OCI-LY3 (cell line): ENCODE measurements around the gene CENPK.
"Not testable (repeated sequence)": the region's sequence is repeated elsewhere in the genome, so short reads cannot be mapped to it uniquely, and the experiment has no call there.

Experiments
- H2AFZ ChIP-seq: fragments of 200-600, 300-600 bp; shearing (Covaris generic); 2 replicates; pipeline ENCODE4 v1.6.0; 2014; ENCODE audit warnings: antibody characterized with exemption, low read depth, low read length
- H3K27ac ChIP-seq: fragments of 200-600, 300-600 bp; sonication (generic); 2 replicates; pipeline ENCODE4 v1.5.1; 2014; ENCODE audit warnings: mild to moderate bottlenecking, low read length, moderate library complexity, mixed read lengths
- H3K27me3 ChIP-seq: fragments of 200-600, 300-600 bp; sonication (generic); 2 replicates; pipeline ENCODE4 v1.6.1; 2014; ENCODE audit warnings: low read depth, low read length, mixed read lengths
- H3K36me3 ChIP-seq: fragments of 200-600, 300-600 bp; sonication (generic); replicated peaks from 2 replicates; pipeline ENCODE3; 2014; ENCODE audit warnings: low read depth, low read length, mixed read lengths
- H3K4me1 ChIP-seq: fragments of 300-600, 200-600 bp; sonication (generic); 2 replicates; pipeline ENCODE4 v1.6.1; 2014; ENCODE audit warnings: low read length, mixed read lengths
- H3K4me2 ChIP-seq: fragments of 200-600, 300-600 bp; sonication (generic); 2 replicates; pipeline ENCODE4 v1.6.1; 2014; ENCODE audit warnings: low read length, mixed read lengths
- H3K4me3 ChIP-seq: fragments of 300-600, 200-600 bp; sonication (generic); 2 replicates; pipeline ENCODE4 v1.5.1; 2014; ENCODE audit warnings: antibody characterized with exemption, mild to moderate bottlenecking, low read length, moderate library complexity
- H3K79me2 ChIP-seq: fragments of 300-600, 200-600 bp; shearing (Covaris generic); 2 replicates; pipeline ENCODE4 v1.6.1; 2014; ENCODE audit warnings: mild to moderate bottlenecking, low read length, mixed read lengths
- H3K9ac ChIP-seq: fragments of 300-600, 200-600 bp; shearing (Covaris generic); 2 replicates; pipeline ENCODE4 v1.6.0; 2014; ENCODE audit warnings: mild to moderate bottlenecking, low read length, moderate library complexity
- H3K9me3 ChIP-seq: fragments of 200-600, 300-600 bp; shearing (Covaris generic); 2 replicates; pipeline ENCODE4 v1.6.1; 2014; ENCODE audit warnings: low read length, mixed read lengths; ENCODE audit not compliant: insufficient read depth
- H4K20me1 ChIP-seq: fragments of 200-600, 300-600 bp; sonication (generic); 2 replicates; pipeline ENCODE4 v1.6.1; 2016; ENCODE audit warnings: low read length, mixed read lengths; ENCODE audit not compliant: insufficient read depth
- EZH2phosphoT487 ChIP-seq: fragments of 200-600 bp; shearing (Covaris generic); IDR thresholded peaks from 2 replicates; pipeline ENCODE4 v1.6.1; 2018; ENCODE audit warnings: antibody characterized with exemption, mixed run types, low read depth
- TF ChIP-seq, protein P1 (sequence below): fragments of 200-600, 300-600 bp; sonication (generic); IDR thresholded peaks from 2 replicates; pipeline ENCODE4 v1.5.1; 2014; ENCODE audit warnings: antibody characterized with exemption, low read length, low read depth

The CENPK gene, protein sequence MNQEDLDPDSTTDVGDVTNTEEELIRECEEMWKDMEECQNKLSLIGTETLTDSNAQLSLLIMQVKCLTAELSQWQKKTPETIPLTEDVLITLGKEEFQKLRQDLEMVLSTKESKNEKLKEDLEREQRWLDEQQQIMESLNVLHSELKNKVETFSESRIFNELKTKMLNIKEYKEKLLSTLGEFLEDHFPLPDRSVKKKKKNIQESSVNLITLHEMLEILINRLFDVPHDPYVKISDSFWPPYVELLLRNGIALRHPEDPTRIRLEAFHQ

DNA sequence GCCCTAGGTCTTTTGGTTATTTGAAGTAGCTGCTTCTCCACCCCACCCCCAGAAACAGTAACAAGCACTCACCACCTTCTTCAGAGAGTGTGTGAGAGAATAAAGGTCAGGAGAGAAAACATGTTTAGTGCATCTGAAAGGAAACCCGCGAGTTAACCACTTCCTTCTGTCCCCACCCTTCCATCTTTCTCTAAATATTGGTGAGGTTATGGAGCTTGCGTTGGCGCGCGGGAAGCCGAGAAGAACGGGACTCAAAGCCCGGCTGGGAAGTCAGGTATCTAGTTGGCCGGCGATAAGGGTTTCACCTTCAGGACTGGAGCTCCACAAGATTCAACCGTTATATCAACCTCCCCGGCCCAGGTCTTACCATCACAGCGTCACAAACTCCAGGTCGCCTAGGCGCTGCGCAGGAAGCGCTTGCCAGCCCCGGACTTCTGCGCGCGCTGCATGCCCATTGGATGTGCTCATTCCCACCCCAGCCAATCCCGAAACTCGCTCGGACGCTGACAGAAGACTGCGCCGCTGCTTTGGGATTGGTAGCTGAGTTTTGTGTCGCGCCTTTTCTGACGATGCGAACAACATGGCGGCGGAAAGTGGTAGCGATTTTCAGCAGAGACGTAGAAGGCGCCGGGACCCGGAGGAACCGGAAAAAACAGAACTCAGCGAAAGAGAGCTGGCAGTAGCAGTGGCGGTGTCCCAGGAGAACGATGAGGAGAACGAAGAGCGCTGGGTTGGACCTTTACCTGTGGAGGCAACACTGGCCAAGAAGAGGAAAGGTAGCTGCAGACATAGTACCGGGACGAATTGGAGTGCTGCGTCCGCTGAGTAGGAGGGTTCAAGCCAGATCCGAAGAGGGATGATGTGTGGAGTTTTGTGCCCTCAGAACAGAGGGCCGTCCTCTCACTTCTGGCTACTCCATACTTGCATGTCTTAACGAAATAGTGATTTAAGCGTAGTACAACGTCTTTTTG is at the start of gene CENPK, which contains the start of gene PPWD1:
Gene CENPK, minus strand, starts transcription at position 438 of the 971 bp plus-strand sequence. CDS start 8,261 bp downstream, outside the sequence.
Gene PPWD1, plus strand, starts transcription at position 566 of the 971 bp plus-strand sequence. Its CDS starts 15 bp downstream, at position 581.
- peak within 1 kb of the TSS; percentile 79 for H3K27ac ChIP-seq
- H3K4me3 ChIP-seq, result peak within 1 kb of the TSS; percentile 94
- H2AFZ ChIP-seq, result peak within 1 kb of the TSS; percentile 89
- H3K4me2 ChIP-seq, result peak within 1 kb of the TSS; percentile 86
- H3K9me3 ChIP-seq, result no peaks in the 10 kb centered on the region
- TF ChIP-seq, protein P1, sequence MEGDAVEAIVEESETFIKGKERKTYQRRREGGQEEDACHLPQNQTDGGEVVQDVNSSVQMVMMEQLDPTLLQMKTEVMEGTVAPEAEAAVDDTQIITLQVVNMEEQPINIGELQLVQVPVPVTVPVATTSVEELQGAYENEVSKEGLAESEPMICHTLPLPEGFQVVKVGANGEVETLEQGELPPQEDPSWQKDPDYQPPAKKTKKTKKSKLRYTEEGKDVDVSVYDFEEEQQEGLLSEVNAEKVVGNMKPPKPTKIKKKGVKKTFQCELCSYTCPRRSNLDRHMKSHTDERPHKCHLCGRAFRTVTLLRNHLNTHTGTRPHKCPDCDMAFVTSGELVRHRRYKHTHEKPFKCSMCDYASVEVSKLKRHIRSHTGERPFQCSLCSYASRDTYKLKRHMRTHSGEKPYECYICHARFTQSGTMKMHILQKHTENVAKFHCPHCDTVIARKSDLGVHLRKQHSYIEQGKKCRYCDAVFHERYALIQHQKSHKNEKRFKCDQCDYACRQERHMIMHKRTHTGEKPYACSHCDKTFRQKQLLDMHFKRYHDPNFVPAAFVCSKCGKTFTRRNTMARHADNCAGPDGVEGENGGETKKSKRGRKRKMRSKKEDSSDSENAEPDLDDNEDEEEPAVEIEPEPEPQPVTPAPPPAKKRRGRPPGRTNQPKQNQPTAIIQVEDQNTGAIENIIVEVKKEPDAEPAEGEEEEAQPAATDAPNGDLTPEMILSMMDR, result no peak
- no peak for TF ChIP-seq EZH2phosphoT487
- H3K9ac ChIP-seq, result peak within 1 kb of the TSS; percentile 81
- H3K4me1 ChIP-seq, result peaks cover 10% of the 10 kb centered on the region
- H3K27me3 ChIP-seq, result no peaks in the 10 kb centered on the region
- H3K36me3 ChIP-seq, result peaks cover 5% of the 10 kb centered on the region
- H3K79me2 ChIP-seq, result peaks cover 62% of the 10 kb centered on the region
- H4K20me1 ChIP-seq, result no peaks in the 10 kb centered on the region

DNA sequence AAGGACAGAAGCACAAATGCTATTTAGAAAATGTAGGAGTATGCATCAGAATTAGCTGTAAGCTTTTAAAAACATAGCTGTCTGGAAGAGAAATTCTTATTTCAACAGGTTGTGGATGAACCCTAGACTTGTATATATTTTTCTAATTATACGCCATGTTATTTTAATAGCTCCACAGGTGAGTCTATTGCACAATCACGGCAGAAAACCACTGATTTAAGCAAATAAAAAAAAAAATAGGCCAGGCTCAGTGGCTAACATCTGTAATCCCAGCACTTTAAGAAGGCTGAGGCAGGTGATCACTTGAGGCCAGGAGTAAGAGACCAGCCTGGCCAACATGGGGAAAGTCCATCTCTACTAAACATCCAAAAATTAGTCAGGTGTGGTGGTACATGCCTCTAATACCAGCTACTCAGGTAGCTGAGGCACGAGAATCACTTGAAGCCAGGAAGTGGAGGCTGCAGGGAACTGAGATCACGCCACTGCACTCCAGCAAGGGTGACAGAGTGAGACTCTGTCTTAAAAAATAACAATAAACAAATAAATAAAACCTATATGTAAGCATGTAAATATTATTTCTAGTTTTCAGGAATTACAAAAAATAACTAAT is 49.4 kb upstream of the CENPK start:
- Histone ChIP-seq H3K9ac (no peak overlapping the region), H3K27ac (no peak overlapping the region), H2AFZ (no peak overlapping the region), H3K4me2 (no peak overlapping the region), H3K4me3 (no peak overlapping the region), H3K4me1 (0 out of 2 replicates have a peak, but pooled peaks cover 2% of the 10 kb centered on the region), H3K27me3 (no peaks in the 10 kb centered on the region), H3K36me3 (peaks cover 8% of the 10 kb centered on the region), H3K79me2 (no peaks in the 10 kb centered on the region), H3K9me3 (no peaks in the 10 kb centered on the region), H4K20me1 (no peaks in the 10 kb centered on the region)
- TF ChIP-seq, protein P1, result no peak
- TF ChIP-seq EZH2phosphoT487, result no peak

DNA sequence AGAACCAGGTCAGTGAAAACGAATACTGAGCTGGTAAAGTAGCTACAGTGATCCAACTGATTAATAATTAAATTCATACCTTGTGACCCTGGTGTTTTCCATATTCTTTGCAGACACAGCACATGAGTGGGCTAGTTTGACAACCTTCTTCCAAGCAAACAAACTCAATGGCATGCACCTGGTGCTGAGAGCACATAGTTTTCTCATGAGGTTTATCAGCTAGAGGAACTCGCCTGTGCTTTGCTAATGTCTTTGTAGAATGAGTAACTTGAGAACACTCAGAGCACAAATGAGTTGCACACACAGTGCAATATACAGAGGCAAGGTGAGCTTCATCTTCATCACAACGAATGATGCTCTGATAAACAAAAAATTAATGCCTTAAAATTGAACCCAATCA is 48.6 kb upstream of the CENPK start:
- H3K27me3 ChIP-seq, result no peaks in the 10 kb centered on the region
- H3K36me3 ChIP-seq, result peaks cover 9% of the 10 kb centered on the region
- no peak overlapping the region for H3K9ac ChIP-seq
- H3K79me2 ChIP-seq, result no peaks in the 10 kb centered on the region
- H4K20me1 ChIP-seq, result no peaks in the 10 kb centered on the region
- H2AFZ ChIP-seq, result no peak overlapping the region
- no peak overlapping the region for H3K27ac ChIP-seq
- H3K9me3 ChIP-seq, result no peaks in the 10 kb centered on the region
- no peak overlapping the region for H3K4me3 ChIP-seq
- H3K4me1 ChIP-seq, result 0 out of 2 replicates have a peak, but pooled peaks cover 2% of the 10 kb centered on the region
- TF ChIP-seq EZH2phosphoT487, result no peak
- TF ChIP-seq, protein P1, result no peak
- H3K4me2 ChIP-seq, result no peak overlapping the region

DNA sequence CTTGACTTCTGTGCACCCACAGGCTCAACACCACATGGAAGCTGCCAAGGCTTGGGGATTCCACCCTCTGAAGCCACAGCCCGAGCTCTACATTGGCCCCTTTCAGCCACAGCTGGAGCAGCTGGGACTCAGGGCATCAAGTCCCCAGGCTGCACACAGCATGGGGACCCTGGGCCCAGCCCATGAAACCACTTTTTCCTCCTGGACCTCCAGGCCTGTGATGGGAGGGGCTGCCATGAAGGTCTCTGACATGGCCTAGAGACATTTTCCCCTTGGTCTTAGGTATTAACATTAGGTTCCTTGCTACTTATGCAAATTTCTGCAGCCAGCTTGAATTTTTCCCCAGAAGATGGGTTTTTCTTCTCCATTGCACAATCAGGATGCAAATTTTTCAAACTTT is 38.8 kb upstream of the CENPK start:
- H3K9me3 ChIP-seq, H4K20me1 ChIP-seq, H3K9ac ChIP-seq, H3K36me3 ChIP-seq, H3K4me2 ChIP-seq, H3K4me3 ChIP-seq, H2AFZ ChIP-seq, H3K27me3 ChIP-seq, H3K79me2 ChIP-seq, H3K27ac ChIP-seq, H3K4me1 ChIP-seq: not testable (repeated sequence)
